Measurements from ENCODE around the gene CCT3.
A peak's percentile ranks its signal among the peaks of the same experiment; 100 is the strongest.

Gene CCT3

DNA sequence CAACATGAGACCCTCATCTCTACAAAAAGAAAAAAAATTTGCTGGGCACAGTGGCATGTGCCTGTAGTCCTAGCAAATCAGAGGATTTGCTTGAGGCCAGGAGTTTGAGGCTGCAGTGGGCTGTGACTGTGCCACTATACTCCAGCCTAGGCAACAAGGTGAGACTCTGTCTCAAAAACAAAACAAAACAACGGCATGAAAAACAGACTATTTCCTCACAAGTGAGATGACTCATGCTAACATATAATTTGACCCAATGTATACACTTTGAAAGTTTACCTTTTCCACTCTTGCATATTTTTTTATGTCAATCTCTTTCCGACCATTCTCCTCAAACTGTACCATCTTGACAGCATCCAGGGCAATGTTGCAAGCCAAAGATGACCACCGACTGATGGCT is 17.5 kb downstream of the CCT3 start:
- H3K9me3 ChIP-seq (ENCODE audit: control insufficient read depth, insufficient read depth, low read length), result no peaks in the 10 kb centered on the region
- no peak overlapping the region for H3K9ac ChIP-seq (ENCODE audit: low read depth, low read length)
- no peaks in the 10 kb centered on the region for H3K4me1 ChIP-seq (ENCODE audit: insufficient read depth, low read length)
- peaks cover 65% of the 10 kb centered on the region for H3K36me3 ChIP-seq (ENCODE audit: insufficient read depth, low read length)

GRCh38 chr1:156319664-156320063 is 18.4 kb downstream of the CCT3 start:
- H3K9ac ChIP-seq (ENCODE audit: low read depth, low read length), result no peak overlapping the region
- H3K9me3 ChIP-seq (ENCODE audit: control insufficient read depth, insufficient read depth, low read length), result no peaks in the 10 kb centered on the region
- H3K36me3 ChIP-seq (ENCODE audit: insufficient read depth, low read length), result peaks cover 62% of the 10 kb centered on the region
- no peaks in the 10 kb centered on the region for H3K4me1 ChIP-seq (ENCODE audit: insufficient read depth, low read length)

GRCh38 chr1:156316909-156317308 is 21.2 kb downstream of the CCT3 start:
- Histone ChIP-seq H3K4me1 (ENCODE audit: insufficient read depth, low read length) (no peaks in the 10 kb centered on the region), H3K9ac (ENCODE audit: low read depth, low read length) (no peak overlapping the region), H3K9me3 (ENCODE audit: control insufficient read depth, insufficient read depth, low read length) (no peaks in the 10 kb centered on the region), H3K36me3 (ENCODE audit: insufficient read depth, low read length) (peaks cover 68% of the 10 kb centered on the region)

- Histone ChIP-seq H3K4me1 (ENCODE audit: insufficient read depth, low read length) (no peaks in the 10 kb centered on the region), H3K9ac (ENCODE audit: low read depth, low read length) (no peak overlapping the region), H3K9me3 (ENCODE audit: control insufficient read depth, insufficient read depth, low read length) (no peaks in the 10 kb centered on the region), H3K36me3 (ENCODE audit: insufficient read depth, low read length) (peaks cover 55% of the 10 kb centered on the region)
Observed at GRCh38 chr1:156310962-156311361, 27.1 kb downstream of the CCT3 start.

DNA sequence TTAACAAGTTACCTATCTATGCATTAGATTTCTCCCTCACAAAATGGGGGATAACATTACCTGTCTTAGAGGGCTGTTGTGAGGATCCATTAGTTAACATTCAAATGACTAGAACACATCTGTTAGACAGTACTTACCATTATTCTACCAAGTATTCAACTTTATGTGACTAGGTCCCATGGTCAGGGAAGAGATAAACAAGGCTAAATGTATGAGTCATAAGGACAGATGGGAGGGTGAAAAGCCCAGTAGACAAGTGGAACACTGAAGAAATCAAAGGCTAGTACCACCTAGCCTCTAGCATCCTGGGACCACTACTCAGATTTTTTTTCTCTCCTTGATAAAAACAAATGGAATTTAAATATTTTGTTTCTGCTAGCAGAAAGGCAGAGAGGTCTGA is 30.0 kb downstream of the CCT3 start:
- H3K36me3 ChIP-seq (ENCODE audit: insufficient read depth, low read length), result peaks cover 41% of the 10 kb centered on the region
- no peaks in the 10 kb centered on the region for H3K4me1 ChIP-seq (ENCODE audit: insufficient read depth, low read length)
- H3K9me3 ChIP-seq (ENCODE audit: control insufficient read depth, insufficient read depth, low read length), result no peaks in the 10 kb centered on the region
- H3K9ac ChIP-seq (ENCODE audit: low read depth, low read length), result no peak overlapping the region

DNA sequence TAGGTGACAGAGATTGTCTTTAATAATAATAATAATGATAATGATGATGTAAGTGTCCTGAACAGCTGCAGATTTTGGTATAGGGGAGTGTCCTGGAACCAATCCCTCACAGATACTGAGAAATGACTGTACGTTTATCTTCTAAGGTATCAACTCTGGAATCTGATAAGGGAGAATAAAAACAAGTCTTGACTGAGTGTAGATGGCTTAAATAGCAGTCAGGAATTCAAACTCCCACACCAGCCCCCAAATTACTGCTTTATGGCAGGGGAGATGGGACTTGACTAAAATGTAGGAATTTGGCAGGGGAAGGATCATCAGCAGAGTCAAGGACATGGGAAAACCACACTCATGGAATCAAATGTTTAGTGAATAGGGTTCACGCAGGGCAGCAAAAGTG is 32.9 kb downstream of the CCT3 start:
- peaks cover 24% of the 10 kb centered on the region for H3K36me3 ChIP-seq (ENCODE audit: insufficient read depth, low read length)
- H3K9me3 ChIP-seq (ENCODE audit: control insufficient read depth, insufficient read depth, low read length), result no peaks in the 10 kb centered on the region
- H3K4me1 ChIP-seq (ENCODE audit: insufficient read depth, low read length), result no peaks in the 10 kb centered on the region
- H3K9ac ChIP-seq (ENCODE audit: low read depth, low read length), result no peak overlapping the region

DNA sequence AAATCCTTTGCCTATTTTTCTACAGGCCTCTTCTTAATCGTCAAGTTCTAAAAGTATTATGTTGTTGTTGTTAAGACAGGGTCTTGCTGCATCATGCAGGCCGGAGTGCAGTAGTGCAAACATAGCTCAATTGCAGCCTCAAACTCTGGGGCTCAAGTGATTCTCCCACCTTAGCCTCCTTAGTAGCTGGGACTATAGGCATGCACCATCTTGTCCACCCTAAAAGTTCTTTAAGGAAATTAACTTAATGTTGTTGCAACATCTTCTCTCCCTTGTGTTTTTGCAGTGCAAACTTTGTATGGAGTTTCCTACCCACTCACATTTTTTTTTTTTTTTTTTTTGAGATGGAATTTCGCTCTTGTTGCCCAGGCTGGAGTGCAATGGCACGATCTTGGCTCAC is 34.9 kb downstream of the CCT3 start:
- no peaks in the 10 kb centered on the region for H3K9me3 ChIP-seq (ENCODE audit: control insufficient read depth, insufficient read depth, low read length)
- H3K4me1 ChIP-seq (ENCODE audit: insufficient read depth, low read length), result no peaks in the 10 kb centered on the region
- H3K36me3 ChIP-seq (ENCODE audit: insufficient read depth, low read length), result peaks cover 14% of the 10 kb centered on the region
- H3K9ac ChIP-seq (ENCODE audit: low read depth, low read length), result no peak overlapping the region

- H3K36me3 ChIP-seq (ENCODE audit: insufficient read depth, low read length), result no peaks in the 10 kb centered on the region; the same call in 1 of the 2 replicates
- no peaks in the 10 kb centered on the region for H3K9me3 ChIP-seq (ENCODE audit: control insufficient read depth, insufficient read depth, low read length)
- H3K4me1 ChIP-seq (ENCODE audit: insufficient read depth, low read length), result 0 out of 2 replicates have a peak, but pooled peaks cover 4% of the 10 kb centered on the region
- no peak within 1 kb of the TSS for H3K9ac ChIP-seq (ENCODE audit: low read depth, low read length)
Observed at GRCh38 chr1:156298852-156299357, 39.2 kb downstream of the CCT3 start, which contains the start of gene VHLL. Gene VHLL (minus strand): TSS chr1:156299307. CDS start chr1:156299189, 118 bp downstream.

- no peaks in the 10 kb centered on the region; the same call in 1 of the 2 replicates for H3K36me3 ChIP-seq (ENCODE audit: insufficient read depth, low read length)
- no peaks in the 10 kb centered on the region for H3K9me3 ChIP-seq (ENCODE audit: control insufficient read depth, insufficient read depth, low read length)
- H3K9ac ChIP-seq (ENCODE audit: low read depth, low read length), result peak within 1 kb of the TSS; percentile 95
- H3K4me1 ChIP-seq (ENCODE audit: insufficient read depth, low read length), result 0 out of 2 replicates have a peak, but pooled peaks cover 4% of the 10 kb centered on the region
Observed at GRCh38 chr1:156295391-156295947, 42.6 kb downstream of the CCT3 start, which contains the start of gene GLMP. Gene GLMP (minus strand): TSS chr1:156295679. CDS start chr1:156295645, 34 bp downstream.

DNA sequence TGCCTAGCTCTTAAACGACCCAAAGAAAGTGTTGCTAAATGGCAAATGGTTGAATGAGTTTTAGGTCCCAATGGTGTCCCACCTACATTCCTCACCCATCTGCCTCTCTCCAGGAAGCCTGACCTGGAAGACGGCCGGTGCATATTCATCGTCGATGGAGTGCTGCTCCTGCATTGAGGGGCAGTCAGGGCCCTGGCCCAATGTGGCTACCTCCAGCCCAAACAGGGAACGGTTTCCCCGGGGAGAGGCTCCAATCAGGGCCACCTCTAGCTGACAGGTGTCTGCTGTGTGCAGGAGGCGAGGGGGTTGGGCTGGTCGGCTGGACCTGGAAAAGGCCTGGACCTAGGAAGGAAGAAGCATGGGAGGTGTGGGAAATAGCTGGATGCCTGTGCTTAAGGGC is 44.2 kb downstream of the CCT3 start:
- Histone ChIP-seq H3K9ac (ENCODE audit: low read depth, low read length) (no peak overlapping the region), H3K4me1 (ENCODE audit: insufficient read depth, low read length) (0 out of 2 replicates have a peak, but pooled peaks cover 4% of the 10 kb centered on the region), H3K36me3 (ENCODE audit: insufficient read depth, low read length) (no peaks in the 10 kb centered on the region; the same call in 1 of the 2 replicates), H3K9me3 (ENCODE audit: control insufficient read depth, insufficient read depth, low read length) (no peaks in the 10 kb centered on the region)

DNA sequence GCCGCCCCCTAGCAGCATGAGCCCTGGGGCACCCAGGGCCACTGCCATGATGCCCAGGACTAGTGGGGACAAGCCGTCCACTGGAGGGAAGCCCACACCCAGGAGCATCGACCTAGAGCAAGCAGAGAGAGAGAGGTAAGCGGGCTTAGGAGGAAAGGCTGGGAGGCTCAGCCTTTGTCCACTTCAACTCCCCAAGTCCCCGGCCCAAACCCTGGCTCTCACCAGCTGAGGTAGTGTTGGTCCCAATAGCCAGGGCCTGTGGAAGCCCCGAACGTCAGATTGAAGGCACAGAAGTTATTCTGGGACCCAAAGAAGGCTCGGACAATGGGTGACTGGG is 45.0 kb downstream of the CCT3 start:
- Histone ChIP-seq H3K9me3 (ENCODE audit: control insufficient read depth, insufficient read depth, low read length) (no peaks in the 10 kb centered on the region), H3K9ac (ENCODE audit: low read depth, low read length) (no peak overlapping the region), H3K36me3 (ENCODE audit: insufficient read depth, low read length) (no peaks in the 10 kb centered on the region; the same call in 1 of the 2 replicates), H3K4me1 (ENCODE audit: insufficient read depth, low read length) (0 out of 2 replicates have a peak, but pooled peaks cover 4% of the 10 kb centered on the region)

GRCh38 chr1:156291226-156292061 is 46.6 kb downstream of the CCT3 start:
- H3K4me1 ChIP-seq (ENCODE audit: insufficient read depth, low read length), result 0 out of 2 replicates have a peak, but pooled peaks cover 4% of the 10 kb centered on the region
- H3K9me3 ChIP-seq (ENCODE audit: control insufficient read depth, insufficient read depth, low read length), result no peaks in the 10 kb centered on the region
- no peaks in the 10 kb centered on the region; the same call in 1 of the 2 replicates for H3K36me3 ChIP-seq (ENCODE audit: insufficient read depth, low read length)
- peak overlapping the region; percentile 63 for H3K9ac ChIP-seq (ENCODE audit: low read depth, low read length)

DNA sequence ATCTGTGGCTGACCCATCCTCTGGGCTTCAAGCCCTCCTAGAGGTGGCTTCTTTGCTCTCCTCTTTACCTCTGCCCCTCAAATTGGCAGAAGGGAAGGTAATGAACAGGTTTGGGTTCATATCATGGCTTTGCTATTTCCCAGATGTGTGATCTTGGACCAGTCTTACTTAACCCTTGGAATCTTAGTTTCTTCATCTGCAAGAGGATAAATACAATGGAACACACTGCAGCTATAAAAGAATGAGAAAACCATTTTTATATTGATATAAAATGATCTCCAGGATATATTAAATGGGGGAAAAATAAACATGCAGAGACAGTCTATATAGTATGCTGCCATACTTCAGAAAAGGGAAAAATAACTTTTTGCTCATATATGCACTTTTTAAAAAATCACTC is 48.2 kb downstream of the CCT3 start:
- H3K9me3 ChIP-seq (ENCODE audit: control insufficient read depth, insufficient read depth, low read length), result no peaks in the 10 kb centered on the region
- H3K36me3 ChIP-seq (ENCODE audit: insufficient read depth, low read length), result no peaks in the 10 kb centered on the region; the same call in 1 of the 2 replicates
- H3K4me1 ChIP-seq (ENCODE audit: insufficient read depth, low read length), result 0 out of 2 replicates have a peak, but pooled peaks cover 1% of the 10 kb centered on the region
- H3K9ac ChIP-seq (ENCODE audit: low read depth, low read length), result no peak overlapping the region

- H3K4me1 ChIP-seq (ENCODE audit: insufficient read depth, low read length), result peaks cover 8% of the 10 kb centered on the region; the same call in 1 of the 2 replicates
- no peak overlapping the region for H3K9ac ChIP-seq (ENCODE audit: low read depth, low read length)
- H3K9me3 ChIP-seq (ENCODE audit: control insufficient read depth, insufficient read depth, low read length), result no peaks in the 10 kb centered on the region
- no peaks in the 10 kb centered on the region for H3K36me3 ChIP-seq (ENCODE audit: insufficient read depth, low read length)
Observed at GRCh38 chr1:156286061-156286460, 52.0 kb downstream of the CCT3 start.
